HEK293 (cell line): Measurements from ENCODE around the gene PSMA7.

Experiments
- CTCF ChIA-PET: fragments of 350-600 bp; formaldehyde crosslinking; extraction: SDS; loops from one replicate; lab custom pipeline; 2021; ENCODE audit warnings: antibody characterized with exemption; lab: Yijun Ruan, JAX
- POLR2A ChIA-PET: fragments of 300-600 bp; formaldehyde crosslinking; extraction: SDS; loops from one replicate; lab custom pipeline; 2020; ENCODE audit warnings: antibody characterized with exemption, inconsistent platforms; lab: Yijun Ruan, JAX
- H3K27ac ChIP-seq: fragments of 200-500 bp; sonication (Bioruptor generic); 2 replicates; pipeline ENCODE4 v1.5.1; 2014; ENCODE audit warnings: low read depth, low read length, control low read depth, inconsistent platforms; ENCODE audit errors: extremely low read depth
- H3K36me3 ChIP-seq, 2 experiments: fragments of 200-500 bp in 1 of 2; sonication (Bioruptor generic) in 1 of 2; 1 replicate in 1 of 2; 2 replicates in 1 of 2; pipeline ENCODE4 v1.5.1; 2014 to 2017; ENCODE audit warnings: inconsistent platforms in 2 of 2, low read length in 2 of 2; ENCODE audit not compliant: control insufficient read depth in 2 of 2, insufficient read depth in 1 of 2
- H3K4me1 ChIP-seq: fragments of 200-500 bp; sonication (Bioruptor generic); 2 replicates; pipeline ENCODE4 v1.5.1; 2014; ENCODE audit warnings: mild to moderate bottlenecking, low read length, inconsistent platforms; ENCODE audit not compliant: control insufficient read depth, insufficient read depth
- H3K4me3 ChIP-seq: 2 replicates; pipeline ENCODE4 v1.5.1; 2011; ENCODE audit warnings: low read depth, mild to moderate bottlenecking, control low read depth, low read length, moderate library complexity
- H3K9me3 ChIP-seq: fragments of 200-500 bp; sonication (Bioruptor generic); 2 replicates; pipeline ENCODE4 v1.5.1; 2014; ENCODE audit warnings: low read depth, low read length, inconsistent platforms; ENCODE audit not compliant: control insufficient read depth, insufficient read depth
- HOXD13 ChIP-seq: sonication (generic); formaldehyde crosslinking; IDR thresholded peaks from 2 replicates; pipeline ENCODE4 v1.8.0; 2022; ENCODE audit warnings: missing genetic modification reagents, borderline replicate concordance
- KLF10 ChIP-seq: fragments of 450-650 bp; IDR thresholded peaks from 2 replicates; pipeline ENCODE4 v1.5.1; 2018; ENCODE audit warnings: missing biosample characterization, mild to moderate bottlenecking, missing genetic modification characterization
- PRDM1 ChIP-seq: fragments of 450-650 bp; formaldehyde crosslinking; IDR thresholded peaks from 2 replicates; pipeline ENCODE4; 2016; ENCODE audit warnings: missing biosample characterization, missing genetic modification characterization
- YY1 ChIP-seq: fragments of 450-650 bp; formaldehyde crosslinking; IDR thresholded peaks from 2 replicates; pipeline ENCODE4 v1.5.1; 2018; ENCODE audit warnings: missing biosample characterization, missing genetic modification characterization
- YY2 ChIP-seq: fragments of 450-650 bp; formaldehyde crosslinking; IDR thresholded peaks from 2 replicates; pipeline ENCODE4 v1.5.1; 2016; ENCODE audit warnings: missing biosample characterization, missing genetic modification characterization
- ZBTB10 ChIP-seq: fragments of 450-650 bp; formaldehyde crosslinking; IDR thresholded peaks from 2 replicates; pipeline ENCODE4 v1.5.1; 2016; ENCODE audit warnings: missing biosample characterization, missing genetic modification characterization
- ZBTB44 ChIP-seq: fragments of 450-650 bp; IDR thresholded peaks from 2 replicates; pipeline ENCODE4 v1.5.1; 2018; ENCODE audit warnings: missing biosample characterization, mild to moderate bottlenecking, missing genetic modification characterization
- ZFP41 ChIP-seq: fragments of 450-650 bp; formaldehyde crosslinking; IDR thresholded peaks from 2 replicates; pipeline ENCODE4 v1.5.1; 2016; ENCODE audit warnings: missing biosample characterization, missing genetic modification characterization, borderline replicate concordance
- ZFP69B ChIP-seq: fragments of 450-650 bp; formaldehyde crosslinking; IDR thresholded peaks from 2 replicates; pipeline ENCODE4 v1.5.1; 2016; ENCODE audit warnings: missing biosample characterization, missing genetic modification characterization
- ZNF140 ChIP-seq: fragments of 450-650 bp; formaldehyde crosslinking; IDR thresholded peaks from 2 replicates; pipeline ENCODE4 v1.5.1; 2016; ENCODE audit warnings: missing biosample characterization, missing genetic modification characterization
- ZNF2 ChIP-seq: fragments of 450-650 bp; formaldehyde crosslinking; IDR thresholded peaks from 2 replicates; pipeline ENCODE4 v1.5.1; 2016; ENCODE audit warnings: missing biosample characterization, missing genetic modification characterization
- ZNF280C ChIP-seq: fragments of 450-650 bp; formaldehyde crosslinking; IDR thresholded peaks from 2 replicates; pipeline ENCODE4 v1.5.1; 2016; ENCODE audit warnings: missing biosample characterization, missing genetic modification characterization
- ZNF37A ChIP-seq: fragments of 450-650 bp; IDR thresholded peaks from 2 replicates; pipeline ENCODE4 v1.5.1; 2018; ENCODE audit warnings: missing biosample characterization, missing genetic modification characterization
- ZNF513 ChIP-seq: fragments of 450-650 bp; IDR thresholded peaks from 2 replicates; pipeline ENCODE4 v1.5.1; 2018; ENCODE audit warnings: missing biosample characterization, missing genetic modification characterization
- ZNF571 ChIP-seq: fragments of 450-650 bp; formaldehyde crosslinking; IDR thresholded peaks from 2 replicates; pipeline ENCODE4 v1.5.0; 2017; ENCODE audit warnings: missing biosample characterization, missing genetic modification characterization
- ZNF621 ChIP-seq: fragments of 450-650 bp; formaldehyde crosslinking; IDR thresholded peaks from 2 replicates; pipeline ENCODE4 v1.5.1; 2017; ENCODE audit warnings: missing biosample characterization, missing genetic modification characterization
- ZNF658 ChIP-seq: fragments of 450-650 bp; formaldehyde crosslinking; IDR thresholded peaks from 2 replicates; pipeline ENCODE4; 2016; ENCODE audit warnings: missing biosample characterization, missing genetic modification characterization
- ZNF768 ChIP-seq: fragments of 450-650 bp; formaldehyde crosslinking; IDR thresholded peaks from 2 replicates; pipeline ENCODE4 v1.5.1; 2018; ENCODE audit warnings: missing biosample characterization, mild to moderate bottlenecking, missing genetic modification characterization
- ZSCAN30 ChIP-seq: fragments of 450-650 bp; IDR thresholded peaks from 2 replicates; pipeline ENCODE4 v1.5.1; 2018; ENCODE audit warnings: missing biosample characterization, mild to moderate bottlenecking, missing genetic modification characterization, moderate library complexity

The PSMA7 gene

GRCh38 chr20:62150310-62150575 lies 7.0 kb upstream of the PSMA7 start:
- CTCF ChIA-PET, result interaction anchor here (0.6 to 1.8 kb wide), 2 partner anchors 9 to 102 kb away, joined by 3 to 4 read pairs; no protein-coding TSS in a partner anchor
- POLR2A ChIA-PET, result no interaction called here
- Histone ChIP-seq H3K9me3 (no peaks in the 10 kb centered on the region), H3K36me3 (peaks cover 0 to 23% of the 10 kb centered on the region in 2 experiments; a peak in 1 of 3 replicates), H3K27ac (no peak overlapping the region), H3K4me3 (no peak overlapping the region), H3K4me1 (no peaks in the 10 kb centered on the region)
- TF ChIP-seq ZNF140 (tag by site-specific recombination) (no peak), ZFP41 (tag by site-specific recombination) (no peak), ZNF2 (tag by site-specific recombination) (no peak)

GRCh38 chr20:62149532-62150309 lies 6.5 kb upstream of the PSMA7 start:
- Histone ChIP-seq H3K9me3 (no peaks in the 10 kb centered on the region), H3K36me3 (peaks cover 0 to 26% of the 10 kb centered on the region in 2 experiments; a peak in 1 of 3 replicates), H3K4me1 (no peaks in the 10 kb centered on the region), H3K27ac (no peak overlapping the region), H3K4me3 (no peak overlapping the region)
- TF ChIP-seq ZNF280C (no peak), ZNF621 (tag by site-specific recombination) (no peak), ZNF768 (tag by site-specific recombination) (no peak), KLF10 (tag by site-specific recombination) (no peak), YY2 (no peak), ZNF37A (tag by site-specific recombination) (no peak), PRDM1 (tag by site-specific recombination) (no peak), ZBTB44 (no peak), ZNF571 (tag by site-specific recombination) (no peak), ZFP41 (tag by site-specific recombination) (no peak), YY1 (tag by site-specific recombination) (no peak), ZNF513 (tag by site-specific recombination) (no peak), ZBTB10 (no peak), ZSCAN30 (no peak), ZFP69B (no peak), ZNF658 (tag by site-specific recombination) (no peak), HOXD13 (CRISPR knock-in tag) (no peak)
- CTCF ChIA-PET, result interaction anchor here (0.6 to 1.8 kb wide), 3 partner anchors 8 to 413 kb away, joined by 3 to 4 read pairs (median 3); no protein-coding TSS in a partner anchor
- POLR2A ChIA-PET, result no interaction called here
